OCI-LY1 (cell line): ENCODE results near the gene SH2D6.

Experiments
- H2AFZ ChIP-seq: fragments of 200-600 bp; sonication (generic), shearing (Covaris generic); 2 replicates; pipeline ENCODE4 v1.6.0; 2014; ENCODE audit warnings: antibody characterized with exemption, mild to moderate bottlenecking, low read length
- H3F3A ChIP-seq: fragments of 200-600 bp; sonication (generic), shearing (Covaris generic); 2 replicates; pipeline ENCODE4 v1.6.0; 2014; ENCODE audit warnings: mild to moderate bottlenecking, antibody characterized with exemption, low read length, moderate library complexity; ENCODE audit not compliant: insufficient read depth
- H3K27ac ChIP-seq: fragments of 200-600 bp; sonication (generic); 2 replicates; pipeline ENCODE4 v1.5.1; 2014; ENCODE audit warnings: low read length, mixed run types, mild to moderate bottlenecking, low read depth; ENCODE audit not compliant: poor library complexity, severe bottlenecking
- H3K27me3 ChIP-seq: fragments of 200-600 bp; sonication (generic); 2 replicates; pipeline ENCODE4 v1.6.0; 2014; ENCODE audit warnings: antibody characterized with exemption, mild to moderate bottlenecking, low read length, moderate library complexity; ENCODE audit not compliant: insufficient read depth
- H3K36me3 ChIP-seq: fragments of 200-600 bp; sonication (generic); 2 replicates; pipeline ENCODE4 v1.6.1; 2014; ENCODE audit warnings: mild to moderate bottlenecking, antibody characterized with exemption, low read length, moderate library complexity, mixed read lengths; ENCODE audit not compliant: insufficient read depth
- H3K4me1 ChIP-seq: fragments of 200-600 bp; sonication (generic); 2 replicates; pipeline ENCODE4 v1.5.1; 2014; ENCODE audit warnings: mild to moderate bottlenecking, low read length, moderate library complexity; ENCODE audit not compliant: insufficient read depth, severe bottlenecking
- H3K4me2 ChIP-seq: fragments of 200-600 bp; sonication (generic), shearing (Covaris generic); 2 replicates; pipeline ENCODE4 v1.6.1; 2014; ENCODE audit warnings: low read length
- H3K4me3 ChIP-seq: fragments of 200-600 bp; sonication (generic); 2 replicates; pipeline ENCODE4 v1.5.1; 2014; ENCODE audit warnings: low read length, low read depth, mild to moderate bottlenecking, mixed read lengths; ENCODE audit not compliant: poor library complexity, severe bottlenecking
- H3K79me2 ChIP-seq: fragments of 200-600 bp; shearing (Covaris generic); 2 replicates; pipeline ENCODE4 v1.6.1; 2016; ENCODE audit warnings: mixed run types, low read length, mixed read lengths; ENCODE audit not compliant: insufficient read depth
- H3K9ac ChIP-seq: fragments of 200-600 bp; sonication (generic), shearing (Covaris generic); 2 replicates; pipeline ENCODE4 v1.6.1; 2014; ENCODE audit warnings: mild to moderate bottlenecking, low read length, mixed read lengths
- H3K9me2 ChIP-seq: fragments of 200-600 bp; sonication (generic), shearing (Covaris generic); 2 replicates; pipeline ENCODE4 v1.6.1; 2014; ENCODE audit warnings: low read depth, mild to moderate bottlenecking, low read length, mixed read lengths
- H3K9me3 ChIP-seq: fragments of 200-600 bp; shearing (Covaris generic); 2 replicates; pipeline ENCODE4 v1.6.1; 2014; ENCODE audit warnings: low read length, mixed read lengths
- H4K20me1 ChIP-seq: fragments of 200-600 bp; sonication (generic), shearing (Covaris generic); 2 replicates; pipeline ENCODE4 v1.6.0; 2016; ENCODE audit warnings: mild to moderate bottlenecking, low read length; ENCODE audit not compliant: insufficient read depth
- EZH2 ChIP-seq: fragments of 200-600 bp; sonication (generic), shearing (Covaris generic); IDR thresholded peaks from 2 replicates; pipeline ENCODE4 v1.8.0; 2017; ENCODE audit warnings: borderline replicate concordance, mixed run types, mild to moderate bottlenecking, antibody characterized with exemption, low read length, moderate library complexity, mixed read lengths
- TF ChIP-seq, protein P1 (sequence below): fragments of 200-600 bp; sonication (generic), shearing (Covaris generic); IDR thresholded peaks from 2 replicates; pipeline ENCODE4 v1.5.1; 2017; ENCODE audit warnings: mild to moderate bottlenecking, antibody characterized with exemption, low read length, moderate library complexity, mixed read lengths

The SH2D6 gene

DNA sequence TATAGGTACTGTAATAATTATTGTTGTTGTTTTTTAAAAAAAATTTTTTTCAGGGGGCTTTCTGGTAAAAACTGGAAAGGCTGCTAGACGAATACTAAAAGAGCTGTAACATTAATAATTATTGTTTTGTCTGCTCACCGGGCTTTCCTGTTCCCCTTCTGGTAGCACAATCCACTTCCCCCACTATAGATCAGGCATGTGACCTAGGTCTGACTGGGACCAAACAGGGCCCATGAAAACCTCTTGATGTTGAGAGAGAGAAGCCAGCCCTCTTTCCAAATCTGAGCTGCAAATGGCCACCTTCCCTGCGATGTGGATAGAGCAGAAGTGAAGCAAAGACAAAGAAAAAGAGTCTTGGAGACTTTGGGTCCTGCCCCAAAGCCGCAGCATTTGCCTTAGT, 23.4 kb downstream of the SH2D6 start:
- TF ChIP-seq, protein P1, sequence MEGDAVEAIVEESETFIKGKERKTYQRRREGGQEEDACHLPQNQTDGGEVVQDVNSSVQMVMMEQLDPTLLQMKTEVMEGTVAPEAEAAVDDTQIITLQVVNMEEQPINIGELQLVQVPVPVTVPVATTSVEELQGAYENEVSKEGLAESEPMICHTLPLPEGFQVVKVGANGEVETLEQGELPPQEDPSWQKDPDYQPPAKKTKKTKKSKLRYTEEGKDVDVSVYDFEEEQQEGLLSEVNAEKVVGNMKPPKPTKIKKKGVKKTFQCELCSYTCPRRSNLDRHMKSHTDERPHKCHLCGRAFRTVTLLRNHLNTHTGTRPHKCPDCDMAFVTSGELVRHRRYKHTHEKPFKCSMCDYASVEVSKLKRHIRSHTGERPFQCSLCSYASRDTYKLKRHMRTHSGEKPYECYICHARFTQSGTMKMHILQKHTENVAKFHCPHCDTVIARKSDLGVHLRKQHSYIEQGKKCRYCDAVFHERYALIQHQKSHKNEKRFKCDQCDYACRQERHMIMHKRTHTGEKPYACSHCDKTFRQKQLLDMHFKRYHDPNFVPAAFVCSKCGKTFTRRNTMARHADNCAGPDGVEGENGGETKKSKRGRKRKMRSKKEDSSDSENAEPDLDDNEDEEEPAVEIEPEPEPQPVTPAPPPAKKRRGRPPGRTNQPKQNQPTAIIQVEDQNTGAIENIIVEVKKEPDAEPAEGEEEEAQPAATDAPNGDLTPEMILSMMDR: no peak
- no peak for TF ChIP-seq EZH2
- H3K4me3 ChIP-seq: no peak overlapping the region
- no peaks in the 10 kb centered on the region for H3K27me3 ChIP-seq
- no peak overlapping the region for H2AFZ ChIP-seq
- no peaks in the 10 kb centered on the region for H3K9me3 ChIP-seq
- H3K4me1 ChIP-seq: peaks cover 18% of the 10 kb centered on the region
- H3K27ac ChIP-seq: no peak overlapping the region
- no peak overlapping the region for H3K4me2 ChIP-seq
- no peaks in the 10 kb centered on the region for H3F3A ChIP-seq
- H4K20me1 ChIP-seq: no peaks in the 10 kb centered on the region
- H3K36me3 ChIP-seq: no peaks in the 10 kb centered on the region
- no peaks in the 10 kb centered on the region for H3K79me2 ChIP-seq
- no peaks in the 10 kb centered on the region for H3K9me2 ChIP-seq
- H3K9ac ChIP-seq: no peak overlapping the region

DNA sequence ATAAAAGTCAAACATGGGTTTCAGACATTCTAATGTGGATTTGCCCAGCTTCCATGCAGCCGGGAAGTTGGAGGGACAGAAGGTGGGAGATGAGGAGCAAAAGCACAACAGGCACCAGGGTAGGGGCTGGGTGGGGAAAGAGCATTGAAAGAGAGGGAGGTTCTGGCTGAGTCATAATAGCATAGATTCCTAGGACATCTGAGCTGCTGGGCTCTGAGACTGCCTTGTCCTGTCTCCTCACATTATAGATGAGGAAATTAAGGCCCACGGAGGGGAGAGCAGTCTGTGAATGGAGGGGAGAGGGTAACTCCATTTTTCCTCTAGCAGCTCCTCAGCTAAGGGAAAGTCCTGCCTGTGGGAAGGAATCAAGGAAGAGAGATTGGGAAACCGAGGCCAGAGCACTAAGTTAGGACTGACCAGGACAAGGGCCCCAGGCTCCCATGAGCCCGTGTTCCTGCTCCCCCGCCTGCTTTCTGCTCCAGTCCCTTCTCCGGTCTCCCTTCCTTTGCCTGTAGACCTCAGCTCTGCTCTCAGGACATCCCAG, 26.2 kb downstream of the SH2D6 start:
- TF ChIP-seq EZH2: no peak
- TF ChIP-seq, protein P1: no peak
- no peaks in the 10 kb centered on the region for H3K9me3 ChIP-seq
- H3K9ac ChIP-seq: no peak overlapping the region
- no peak overlapping the region for H3K4me2 ChIP-seq
- no peak overlapping the region for H3K4me3 ChIP-seq
- no peaks in the 10 kb centered on the region for H3K9me2 ChIP-seq
- H3F3A ChIP-seq: no peaks in the 10 kb centered on the region
- no peaks in the 10 kb centered on the region for H4K20me1 ChIP-seq
- H3K27me3 ChIP-seq: no peaks in the 10 kb centered on the region
- H3K79me2 ChIP-seq: no peaks in the 10 kb centered on the region
- H3K4me1 ChIP-seq: no peaks in the 10 kb centered on the region
- H2AFZ ChIP-seq: no peak overlapping the region
- no peak overlapping the region for H3K27ac ChIP-seq
- H3K36me3 ChIP-seq: no peaks in the 10 kb centered on the region

DNA sequence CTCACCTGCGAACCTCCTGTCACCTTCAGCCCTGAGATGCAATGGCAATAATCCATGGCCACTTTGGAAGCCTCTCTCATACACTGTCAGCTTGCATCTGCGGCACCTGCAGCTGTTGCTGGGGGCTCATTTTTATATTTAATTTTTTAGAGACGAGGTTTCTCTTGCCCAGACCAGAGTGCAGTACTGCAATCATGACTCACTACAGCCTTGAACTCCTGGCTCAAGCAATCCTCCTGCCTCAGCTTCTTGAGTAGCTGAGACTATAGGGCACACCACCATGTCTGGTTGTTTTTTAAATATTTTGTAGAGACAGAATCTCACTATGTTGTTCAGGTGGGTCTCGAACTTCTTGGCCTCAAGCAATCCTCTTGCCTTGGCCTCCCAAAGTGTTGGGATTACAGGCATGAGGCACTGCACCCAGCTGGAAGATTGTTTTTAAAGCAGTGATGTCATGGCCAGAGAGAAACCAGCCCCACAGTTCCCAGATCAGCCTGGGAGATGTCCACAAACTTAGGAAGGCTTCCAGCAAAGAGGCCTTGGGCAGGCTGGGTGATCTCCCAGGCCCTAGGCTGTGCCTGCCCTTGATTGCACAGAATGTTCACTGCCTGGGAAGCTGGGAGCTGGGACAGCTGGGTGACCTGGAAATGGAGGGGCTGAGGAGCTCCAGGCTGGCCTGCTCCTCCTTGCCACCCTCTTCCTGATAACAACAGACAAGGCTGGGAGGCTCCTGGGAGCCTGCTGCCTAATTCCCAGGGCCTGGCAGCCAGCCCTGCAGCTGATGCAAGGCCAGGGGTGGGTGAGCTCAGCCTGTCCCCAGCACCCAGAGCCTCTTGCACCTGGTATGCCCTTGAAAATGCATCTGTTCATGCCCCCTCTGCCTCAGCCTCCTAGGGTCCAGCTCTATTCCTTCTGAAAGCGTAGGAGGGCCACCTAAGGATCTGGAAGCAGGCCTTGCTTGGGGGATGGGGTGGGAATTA, 27.1 kb downstream of the SH2D6 start:
- H3K27ac ChIP-seq: no peak overlapping the region
- no peaks in the 10 kb centered on the region for H3K9me2 ChIP-seq
- H4K20me1 ChIP-seq: no peaks in the 10 kb centered on the region
- TF ChIP-seq EZH2: no peak
- TF ChIP-seq, protein P1: no peak
- H3K4me2 ChIP-seq: no peak overlapping the region
- H3K4me1 ChIP-seq: no peaks in the 10 kb centered on the region
- H3F3A ChIP-seq: no peaks in the 10 kb centered on the region
- H3K79me2 ChIP-seq: no peaks in the 10 kb centered on the region
- no peaks in the 10 kb centered on the region for H3K9me3 ChIP-seq
- H3K27me3 ChIP-seq: no peaks in the 10 kb centered on the region
- no peak overlapping the region for H2AFZ ChIP-seq
- no peak overlapping the region for H3K4me3 ChIP-seq
- no peak overlapping the region for H3K9ac ChIP-seq
- no peaks in the 10 kb centered on the region for H3K36me3 ChIP-seq
